PC-9 (cell line): Measurements from ENCODE around the gene PTPN1.

Source experiments
- CTCF ChIP-seq: fragments of 200-600 bp; sonication (generic); conservative IDR thresholded peaks from 2 replicates; pipeline ENCODE4 v1.6.1; 2017; ENCODE audit warnings: mixed run types, antibody characterized with exemption, mild to moderate bottlenecking, moderate library complexity
- EZH2 ChIP-seq: fragments of 200-600 bp; sonication (generic); IDR thresholded peaks from 2 replicates; pipeline ENCODE4 v1.8.0; 2017; ENCODE audit warnings: antibody characterized with exemption, low read depth

DNA sequence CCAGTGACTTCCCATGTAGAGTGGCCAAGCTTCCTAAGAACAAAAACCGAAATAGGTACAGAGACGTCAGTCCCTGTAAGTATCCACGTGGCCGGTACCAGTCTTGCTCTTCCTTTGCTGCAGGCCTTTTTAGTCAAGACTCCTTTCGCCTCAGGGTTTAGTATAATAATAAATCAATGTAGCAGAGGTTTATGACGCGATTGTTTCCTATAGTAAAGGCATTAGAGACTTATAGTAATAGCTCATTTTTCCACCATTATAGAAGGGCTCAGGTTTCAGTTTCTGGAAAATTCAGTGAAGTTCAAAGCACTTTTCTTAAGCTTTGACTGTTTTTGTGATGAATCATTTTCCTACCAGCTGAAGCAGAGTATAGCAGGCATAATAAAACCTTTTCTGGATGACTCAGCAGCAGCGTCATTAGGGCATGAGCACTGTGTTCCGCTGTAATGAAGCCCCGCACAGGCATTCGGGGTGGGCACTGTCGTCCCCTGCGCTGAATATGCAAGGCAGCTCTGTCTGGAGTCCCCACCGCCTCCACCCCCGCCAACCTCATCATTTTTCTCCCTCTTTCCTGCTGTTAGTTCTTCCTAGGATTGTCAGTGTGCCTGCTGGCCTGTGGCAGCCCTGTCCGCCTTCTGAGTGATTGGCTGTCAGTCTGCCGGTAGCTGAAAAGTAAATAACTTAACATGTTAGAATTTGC is 51.3 kb downstream of the PTPN1 start:
- TF ChIP-seq EZH2 (no peak), CTCF (no peak)
